ENCODE results near the gene SLC35B3. TPM values are rescaled to one million over a fixed set of nuclear protein-coding genes. Genes with fewer than 3 reads are reported as not detected.
"Not testable (repeated sequence)": the region's sequence is repeated elsewhere in the genome, so short reads cannot be mapped to it uniquely, and the experiment has no call there.

Gene SLC35B3
- total RNA-seq, 4 donors from 2014 or later = 5.6 to 13.1 (median 7.7) TPM

DNA sequence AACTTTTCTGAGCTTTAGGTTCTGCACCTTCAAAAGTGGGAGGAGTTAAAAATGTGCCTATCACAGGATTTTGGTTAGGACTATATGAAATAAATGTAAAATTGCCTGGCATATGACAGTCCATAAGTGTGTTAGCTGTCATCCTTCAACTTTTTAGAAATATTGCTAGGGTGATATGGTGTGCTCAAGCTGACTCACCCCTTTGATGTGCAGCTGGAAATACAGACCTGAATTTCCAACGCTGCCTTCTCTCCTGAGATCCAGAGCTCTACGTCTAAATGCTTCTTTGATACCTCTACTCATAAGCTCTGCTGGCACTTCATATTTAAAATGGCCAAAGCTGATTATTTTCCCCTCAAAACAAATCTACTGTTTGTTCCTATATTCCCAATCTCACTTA is 2.7 kb downstream of the SLC35B3 start:
- TF ChIP-seq POLR2A (IDR thresholded peaks at IDR 0.05) = no peak
- TF ChIP-seq, protein P1, sequence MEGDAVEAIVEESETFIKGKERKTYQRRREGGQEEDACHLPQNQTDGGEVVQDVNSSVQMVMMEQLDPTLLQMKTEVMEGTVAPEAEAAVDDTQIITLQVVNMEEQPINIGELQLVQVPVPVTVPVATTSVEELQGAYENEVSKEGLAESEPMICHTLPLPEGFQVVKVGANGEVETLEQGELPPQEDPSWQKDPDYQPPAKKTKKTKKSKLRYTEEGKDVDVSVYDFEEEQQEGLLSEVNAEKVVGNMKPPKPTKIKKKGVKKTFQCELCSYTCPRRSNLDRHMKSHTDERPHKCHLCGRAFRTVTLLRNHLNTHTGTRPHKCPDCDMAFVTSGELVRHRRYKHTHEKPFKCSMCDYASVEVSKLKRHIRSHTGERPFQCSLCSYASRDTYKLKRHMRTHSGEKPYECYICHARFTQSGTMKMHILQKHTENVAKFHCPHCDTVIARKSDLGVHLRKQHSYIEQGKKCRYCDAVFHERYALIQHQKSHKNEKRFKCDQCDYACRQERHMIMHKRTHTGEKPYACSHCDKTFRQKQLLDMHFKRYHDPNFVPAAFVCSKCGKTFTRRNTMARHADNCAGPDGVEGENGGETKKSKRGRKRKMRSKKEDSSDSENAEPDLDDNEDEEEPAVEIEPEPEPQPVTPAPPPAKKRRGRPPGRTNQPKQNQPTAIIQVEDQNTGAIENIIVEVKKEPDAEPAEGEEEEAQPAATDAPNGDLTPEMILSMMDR (IDR thresholded peaks at IDR 0.05) = no peak
- intact Hi-C loops (cut with DNase I; ENCODE audit: low total_unique reads) = no loop called here
- no peak overlapping the region for H3K4me3 ChIP-seq (ENCODE audit: low read depth, poor library complexity, severe bottlenecking)
- WGBS, 2 donors = 70 to 76% methylated on average over 2 of the region's 2 CpGs
- DNase-seq (ENCODE audit: low spot score in 2 of 2) = no peak

DNA sequence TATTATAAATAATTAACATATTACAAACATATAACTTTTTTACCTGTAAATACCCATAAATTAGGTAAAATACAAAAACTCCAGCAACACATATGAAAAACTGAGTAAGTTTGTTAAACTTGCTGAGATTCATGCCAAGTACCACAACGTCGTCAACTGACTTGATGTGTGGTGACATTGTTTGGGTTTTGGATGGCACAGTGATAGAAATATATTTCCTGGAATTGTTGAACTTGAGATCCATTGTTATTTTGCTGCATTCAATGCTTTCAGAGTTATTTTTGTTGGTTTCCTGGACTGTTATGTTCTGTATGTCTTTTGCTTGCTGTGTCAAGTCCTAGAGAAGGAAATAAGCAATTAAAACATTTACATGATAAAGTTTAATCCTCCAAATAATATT is 5.5 kb downstream of the SLC35B3 start:
- DNase-seq (ENCODE audit: low spot score in 2 of 2) = no peak
- intact Hi-C loops (cut with DNase I; ENCODE audit: low total_unique reads) = no loop called here
- 68 to 70% methylated on average over 2 of the region's 2 CpGs for WGBS, 2 donors
- no peak for TF ChIP-seq POLR2A (IDR thresholded peaks at IDR 0.05)
- TF ChIP-seq, protein P1 (IDR thresholded peaks at IDR 0.05) = no peak
- H3K4me3 ChIP-seq (ENCODE audit: low read depth, poor library complexity, severe bottlenecking) = no peak overlapping the region

DNA sequence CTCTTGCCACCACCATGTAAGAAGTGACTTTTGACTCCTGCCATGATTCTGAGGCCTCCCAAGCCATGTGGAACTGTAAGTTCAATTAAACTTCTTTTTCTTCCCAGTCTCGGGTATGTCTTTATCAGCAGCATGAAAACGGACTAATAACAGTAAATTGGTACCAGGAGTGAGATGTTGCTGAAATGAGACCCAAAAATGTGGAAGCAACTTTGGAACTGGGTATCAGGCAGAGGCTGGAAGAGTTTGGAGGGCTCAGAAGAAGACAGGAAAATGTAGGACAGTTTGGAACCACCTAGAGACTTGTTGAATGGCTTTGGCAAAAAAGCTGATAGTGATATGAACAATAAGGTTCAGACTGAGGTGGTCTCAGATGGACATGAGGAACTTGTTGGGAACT is 8.8 kb downstream of the SLC35B3 start:
- H3K4me3 ChIP-seq (ENCODE audit: low read depth, poor library complexity, severe bottlenecking); DNase-seq (ENCODE audit: low spot score in 2 of 2); intact Hi-C loops (cut with DNase I; ENCODE audit: low total_unique reads): not testable (repeated sequence)
- 93 to 96% methylated on average over 2 of the region's 2 CpGs for WGBS, 2 donors

DNA sequence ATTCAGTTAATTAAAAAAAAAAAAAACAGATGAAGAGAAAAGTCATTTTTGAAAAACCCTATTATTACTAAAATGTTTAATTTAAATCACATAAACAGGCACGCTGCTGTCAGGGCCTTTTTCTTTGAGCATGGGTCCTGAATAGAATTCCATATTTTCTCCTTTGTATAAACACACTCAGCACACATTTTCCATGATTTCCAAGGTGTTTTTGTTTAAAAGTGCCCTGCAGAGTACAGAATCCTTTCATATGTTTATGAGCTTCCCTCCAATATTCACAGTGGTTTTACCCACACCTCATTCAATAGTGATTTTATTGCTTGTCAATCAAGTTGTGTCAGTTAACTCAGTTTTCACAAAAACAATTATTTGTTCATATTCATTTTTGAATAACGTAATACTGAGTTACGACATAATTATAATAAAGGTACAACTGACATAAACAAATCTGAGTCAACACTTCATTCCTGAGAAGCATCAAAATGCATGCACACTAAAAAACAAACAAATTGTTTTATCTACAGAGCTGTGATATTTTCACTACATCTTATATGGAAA is 15.2 kb downstream of the SLC35B3 start:
- no peak for TF ChIP-seq POLR2A (IDR thresholded peaks at IDR 0.05)
- no peak for DNase-seq (ENCODE audit: low spot score in 2 of 2)
- no peak overlapping the region for H3K4me3 ChIP-seq (ENCODE audit: low read depth, poor library complexity, severe bottlenecking)
- 88 to 89% methylated on average over 3 of the region's 3 CpGs for WGBS, 2 donors
- intact Hi-C loops (cut with DNase I; ENCODE audit: low total_unique reads) = no loop called here

DNA sequence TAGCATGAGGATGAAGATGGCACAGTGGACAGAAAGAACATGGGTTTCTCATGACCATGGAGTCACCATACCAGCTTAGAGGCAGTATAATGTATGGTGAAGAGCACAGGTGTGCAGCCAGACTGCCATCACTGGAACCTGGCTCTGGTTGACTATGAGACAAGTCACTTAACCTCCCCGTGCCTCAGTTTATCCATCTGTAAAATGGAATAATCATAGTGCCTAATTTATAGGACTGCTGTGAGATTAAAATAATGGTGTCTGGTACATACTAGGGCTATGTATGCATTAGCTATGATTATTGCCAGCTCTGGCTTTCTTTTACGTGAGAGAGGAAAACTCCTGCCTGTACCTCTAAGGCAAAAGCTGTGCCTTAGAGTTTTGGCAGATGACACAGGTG is 19.4 kb downstream of the SLC35B3 start:
- intact Hi-C loops (cut with DNase I; ENCODE audit: low total_unique reads) = no loop called here
- WGBS, 2 donors = 99 to 100% methylated on average over 2 of the region's 2 CpGs
- no peak for DNase-seq (ENCODE audit: low spot score in 2 of 2)
- H3K4me3 ChIP-seq (ENCODE audit: low read depth, poor library complexity, severe bottlenecking) = no peak overlapping the region
- TF ChIP-seq, protein P1 (IDR thresholded peaks at IDR 0.05) = no peak
- TF ChIP-seq POLR2A (IDR thresholded peaks at IDR 0.05) = no peak

DNA sequence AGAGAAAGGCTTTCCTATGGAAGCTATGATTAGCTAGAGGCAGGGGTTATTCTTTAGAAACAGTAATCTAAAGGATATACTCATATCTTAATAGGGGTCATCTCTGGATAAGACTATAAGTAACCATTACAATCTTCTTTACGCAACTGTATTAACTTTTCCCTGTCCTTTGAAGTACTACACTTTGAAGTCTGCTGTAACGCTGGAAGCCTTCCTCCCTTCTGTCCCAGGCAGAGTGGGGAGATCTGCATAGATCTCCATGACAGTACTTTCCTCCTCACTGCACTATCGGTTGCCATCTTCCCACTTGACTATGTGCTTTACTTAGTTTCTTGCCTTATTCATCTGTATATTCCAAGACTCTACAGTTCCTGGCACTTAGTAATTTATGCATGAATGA is 20.1 kb downstream of the SLC35B3 start:
- TF ChIP-seq, protein P1 (IDR thresholded peaks at IDR 0.05) = no peak
- no peak for TF ChIP-seq POLR2A (IDR thresholded peaks at IDR 0.05)
- WGBS, 2 donors = 87 to 91% methylated on average over 3 of the region's 3 CpGs
- DNase-seq (ENCODE audit: low spot score in 2 of 2) = no peak
- no peak overlapping the region for H3K4me3 ChIP-seq (ENCODE audit: low read depth, poor library complexity, severe bottlenecking)
- intact Hi-C loops (cut with DNase I; ENCODE audit: low total_unique reads) = no loop called here

DNA sequence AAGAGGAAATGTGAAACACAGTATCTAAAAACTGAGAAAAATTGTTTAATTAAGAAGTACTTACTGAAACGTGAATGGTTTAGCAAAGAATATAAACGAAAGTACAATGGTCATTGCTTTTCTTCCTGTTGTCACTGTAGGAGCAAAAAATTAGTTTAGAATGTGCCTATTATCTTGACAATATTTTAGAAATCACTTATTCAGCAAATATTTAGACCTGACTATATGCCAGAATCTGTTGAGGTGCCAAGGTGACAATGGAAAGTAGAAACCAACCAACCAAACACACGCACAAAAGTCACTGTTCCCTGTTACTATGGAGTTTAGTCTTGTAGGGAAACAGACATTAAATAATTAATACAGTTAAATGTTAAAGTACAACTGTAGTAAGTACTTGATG is 20.5 kb downstream of the SLC35B3 start:
- DNase-seq (ENCODE audit: low spot score in 2 of 2) = no peak
- TF ChIP-seq, protein P1 (IDR thresholded peaks at IDR 0.05) = no peak
- TF ChIP-seq POLR2A (IDR thresholded peaks at IDR 0.05) = no peak
- intact Hi-C loops (cut with DNase I; ENCODE audit: low total_unique reads) = no loop called here
- no peak overlapping the region for H3K4me3 ChIP-seq (ENCODE audit: low read depth, poor library complexity, severe bottlenecking)
- 93 to 94% methylated on average over 3 of the region's 3 CpGs for WGBS, 2 donors

DNA sequence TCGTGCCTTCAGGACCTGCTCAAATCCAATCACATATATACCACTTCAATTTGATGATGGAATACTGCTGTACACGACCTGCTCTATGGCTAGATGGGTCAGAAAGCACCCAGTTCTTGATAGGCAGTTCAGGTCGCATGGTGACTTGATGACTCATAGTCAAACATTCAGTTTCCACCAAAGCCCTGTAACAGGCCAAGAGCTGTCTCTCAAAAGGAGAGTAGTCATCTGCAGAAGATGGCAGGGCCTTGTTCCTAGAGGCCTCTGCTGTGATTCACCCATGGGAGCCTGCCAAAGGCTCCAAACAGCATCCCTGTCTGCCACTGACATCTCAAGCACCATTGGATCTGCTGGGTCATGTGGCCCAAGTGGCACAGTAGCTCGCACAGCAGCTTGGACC is 29.4 kb downstream of the SLC35B3 start:
- H3K4me3 ChIP-seq (ENCODE audit: low read depth, poor library complexity, severe bottlenecking); DNase-seq (ENCODE audit: low spot score in 2 of 2); intact Hi-C loops (cut with DNase I; ENCODE audit: low total_unique reads): not testable (repeated sequence)
- WGBS, 2 donors = 88 to 92% methylated on average over 4 of the region's 4 CpGs
